Psoas muscle (tissue), 8 donors: ENCODE results near the gene ZSWIM5. TPM values are rescaled to one million over a fixed set of nuclear protein-coding genes. Genes with fewer than 3 reads are reported as not detected.
"Not testable (repeated sequence)": the region's sequence is repeated elsewhere in the genome, so short reads cannot be mapped to it uniquely, and the experiment has no call there.

Experiments
- ATAC-seq, 4 donors: fragments of 200-7000 bp; cut with Tn5 transposase; one replicate each; pipeline ENCODE4 v1.9.1; 2020; ENCODE audit warnings: moderate library complexity in 3 of 4, mild to moderate bottlenecking in 2 of 4
- DNase-seq, 2 donors: peaks; one replicate each; pipeline ENCODE4 v3.0.0-alpha.2; 2020
- H3K27ac ChIP-seq: fragments of 200-600 bp; one replicate; pipeline ENCODE4 v1.8.0; 2022
- H3K27me3 ChIP-seq, 3 donors: fragments of 200-600 bp in 1 of 3; one replicate each; pipeline versions ENCODE4 v1.6.1 to v1.8.0; 2013 to 2022; ENCODE audit warnings: low read length in 2 of 3, mild to moderate bottlenecking in 2 of 3, moderate library complexity in 1 of 3; ENCODE audit not compliant: insufficient read depth in 3 of 3
- H3K36me3 ChIP-seq, 2 donors: fragments of 200-600 bp in 1 of 2; one replicate each; pipeline versions ENCODE4 v1.6.1 to v1.8.0; 2013 to 2022; ENCODE audit warnings: low read depth in 1 of 2, mild to moderate bottlenecking in 1 of 2, moderate library complexity in 1 of 2; ENCODE audit not compliant: insufficient read depth in 1 of 2
- H3K4me1 ChIP-seq: fragments of 200-600 bp; one replicate; pipeline ENCODE4 v1.8.0; 2022
- H3K4me3 ChIP-seq: fragments of 200-600 bp; one replicate; pipeline ENCODE4 v1.8.0; 2022; ENCODE audit warnings: mild to moderate bottlenecking
- H3K9me3 ChIP-seq: fragments of 200-600 bp; one replicate; pipeline ENCODE4 v1.8.0; 2022
- WGBS, 3 donors: extraction: QIAGEN DNeasy Blood & Tissue Kit; methylation state at CpG; one replicate each; pipeline versions ENCODE4 v1.1.6 to v1.1.7; 2013; 5-methylcytosine and 5-hydroxymethylcytosine counted together
- intact Hi-C, 2 donors: fragments of 100-400 bp; cut with DNase I; formaldehyde crosslinking; loops; one replicate each; pipeline versions ENCODE4 v1.11.0 to v1.14.2; 2022
- polyA plus RNA-seq, 3 donors: library from polyadenylated mRNA; stranded (reverse); fragments of 200-250 nt; gene quantifications; one replicate each; pipeline ENCODE4 v1.2.3, GENCODE V29; 2013
- total RNA-seq, 4 donors: library from RNA; stranded (reverse); fragmentation: NEBNext Ultra II Directional in 2 of 4; extraction: Animal tissue kit (Norgen Biotek cat#: 25700) in 2 of 4; gene quantifications; one replicate each; pipeline versions ENCODE4 v1.2.1 to v1.2.4, GENCODE V29; 2021 to 2023
- TF ChIP-seq, protein P1 (sequence below): fragments of 200-600 bp; IDR thresholded peaks from one replicate; pipeline ENCODE4 v1.8.0; 2022; ENCODE audit warnings: antibody characterized with exemption
- donor health status: healthy with polysubstance abuse.
- donor health status: DM: no; HTN: no; CAD: no; lungs with moderate emphysema.
- donor health status: Bipolar disorder and iron deficiency.
- donor health status: healthy.
- donor health status: DM: yes; HTN: yes; CAD: no.
- donor health status: DM: no; HTN: no; CAD: no.
- donor health status: DM: no; HTN: no; CAD: no.
- donor health status: DM: yes; HTN: yes; CAD: no.

ZSWIM5 gene
- total and polyA plus RNA-seq, 7 donors, result 0.03 to 0.98 (median 0.50) TPM

DNA sequence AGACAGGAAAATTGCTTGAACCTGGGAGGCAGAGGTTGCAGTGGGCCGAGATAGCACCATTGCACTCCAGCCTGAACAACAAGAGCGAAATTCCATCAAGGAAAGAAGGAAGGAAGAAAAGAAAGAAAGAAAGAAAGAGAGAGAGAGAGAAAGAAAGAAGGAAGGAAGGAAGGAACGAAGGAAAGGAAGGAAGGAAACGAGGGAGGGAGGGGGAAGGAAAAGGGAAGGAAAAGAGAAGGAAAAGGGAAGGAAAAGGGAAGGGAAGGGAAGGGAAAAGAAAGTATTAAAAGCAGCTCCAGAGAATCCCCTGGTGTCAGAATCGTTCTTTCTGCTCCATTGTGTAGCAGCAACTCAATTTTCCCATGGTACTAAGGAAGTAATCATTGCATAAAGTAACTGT, 19.2 kb upstream of the ZSWIM5 start:
- Histone ChIP-seq H3K27ac (no peak overlapping the region), H3K36me3 (no peaks in the 10 kb centered on the region), H3K27me3 (no peaks in the 10 kb centered on the region), H3K9me3 (no peaks in the 10 kb centered on the region), H3K4me3 (no peak overlapping the region), H3K4me1 (no peaks in the 10 kb centered on the region)
- ATAC-seq (no peak), DNase-seq (no peak)
- intact Hi-C loops, result loop anchor here in 1 of 2 donors (10.0 kb wide), 1 partner anchor 1149 kb away; no protein-coding TSS in a partner anchor
- TF ChIP-seq, protein P1, sequence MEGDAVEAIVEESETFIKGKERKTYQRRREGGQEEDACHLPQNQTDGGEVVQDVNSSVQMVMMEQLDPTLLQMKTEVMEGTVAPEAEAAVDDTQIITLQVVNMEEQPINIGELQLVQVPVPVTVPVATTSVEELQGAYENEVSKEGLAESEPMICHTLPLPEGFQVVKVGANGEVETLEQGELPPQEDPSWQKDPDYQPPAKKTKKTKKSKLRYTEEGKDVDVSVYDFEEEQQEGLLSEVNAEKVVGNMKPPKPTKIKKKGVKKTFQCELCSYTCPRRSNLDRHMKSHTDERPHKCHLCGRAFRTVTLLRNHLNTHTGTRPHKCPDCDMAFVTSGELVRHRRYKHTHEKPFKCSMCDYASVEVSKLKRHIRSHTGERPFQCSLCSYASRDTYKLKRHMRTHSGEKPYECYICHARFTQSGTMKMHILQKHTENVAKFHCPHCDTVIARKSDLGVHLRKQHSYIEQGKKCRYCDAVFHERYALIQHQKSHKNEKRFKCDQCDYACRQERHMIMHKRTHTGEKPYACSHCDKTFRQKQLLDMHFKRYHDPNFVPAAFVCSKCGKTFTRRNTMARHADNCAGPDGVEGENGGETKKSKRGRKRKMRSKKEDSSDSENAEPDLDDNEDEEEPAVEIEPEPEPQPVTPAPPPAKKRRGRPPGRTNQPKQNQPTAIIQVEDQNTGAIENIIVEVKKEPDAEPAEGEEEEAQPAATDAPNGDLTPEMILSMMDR, result no peak
- 66 to 83% (median 72%) methylated on average over 5 of the region's 5 CpGs for WGBS, 3 donors

DNA sequence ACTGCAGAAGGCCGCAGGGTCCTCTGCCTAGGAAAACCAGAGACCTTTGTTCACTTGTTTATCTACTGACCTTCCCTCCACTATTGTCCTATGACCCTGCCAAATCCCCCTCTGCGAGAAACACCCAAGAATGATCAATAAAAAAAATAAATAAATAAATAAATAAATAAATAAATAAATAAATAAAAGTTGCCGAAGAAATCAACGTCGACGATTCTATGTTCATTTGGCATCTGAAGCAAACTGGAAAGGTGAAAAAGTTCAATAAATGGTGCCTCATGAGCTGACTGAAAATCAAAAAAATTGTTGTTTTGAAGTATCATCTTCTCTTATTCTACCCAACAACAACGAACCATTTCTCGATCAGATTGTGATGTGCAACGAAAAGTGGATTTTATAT, 17.3 kb upstream of the ZSWIM5 start:
- H3K4me3 ChIP-seq, H3K27ac ChIP-seq, DNase-seq, H3K9me3 ChIP-seq, ATAC-seq, H3K4me1 ChIP-seq, H3K36me3 ChIP-seq: not testable (repeated sequence)
- 92 to 93% (median 93%) methylated on average over 8 of the region's 9 CpGs for WGBS, 3 donors
- H3K27me3 ChIP-seq, result peaks cover 0 to 10% (median 0%) of the 10 kb centered on the region in 3 donors
- intact Hi-C loops, result loop anchor here in 1 of 2 donors (10.0 kb wide), 1 partner anchor 1151 kb away; no protein-coding TSS in a partner anchor

DNA sequence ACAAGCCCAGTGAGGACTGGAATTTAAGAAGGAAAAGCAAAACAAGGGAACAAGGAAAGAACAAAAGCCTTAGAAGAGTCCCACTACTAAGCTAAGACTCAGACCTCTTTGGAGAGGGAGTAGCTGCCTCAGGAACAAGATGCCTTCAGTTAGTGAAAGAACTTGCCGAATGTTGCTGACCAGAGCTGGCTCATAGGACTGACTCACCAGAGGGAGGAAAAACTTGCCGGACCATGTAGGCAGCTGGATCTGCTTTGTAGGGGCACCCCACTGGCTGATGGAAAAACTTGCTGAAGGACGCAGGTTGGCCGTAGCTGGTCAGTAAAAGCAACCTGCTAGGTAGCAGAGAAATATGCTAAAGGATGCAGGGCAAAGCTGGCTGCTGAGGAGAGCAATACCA, 15.3 kb upstream of the ZSWIM5 start:
- no peak overlapping the region for H3K27ac ChIP-seq
- intact Hi-C loops, result loop anchor here in 1 of 2 donors (10.0 kb wide), 1 partner anchor 1153 kb away; no protein-coding TSS in a partner anchor
- TF ChIP-seq, protein P1, result no peak
- H3K27me3 ChIP-seq, result peaks cover 0 to 10% (median 0%) of the 10 kb centered on the region in 3 donors
- H3K9me3 ChIP-seq, result no peaks in the 10 kb centered on the region
- no peak for ATAC-seq
- DNase-seq, result no peak
- WGBS, 3 donors, result 77 to 81% (median 79%) methylated on average over 4 of the region's 4 CpGs
- H3K36me3 ChIP-seq, result no peaks in the 10 kb centered on the region
- no peak overlapping the region for H3K4me3 ChIP-seq
- H3K4me1 ChIP-seq, result no peaks in the 10 kb centered on the region

DNA sequence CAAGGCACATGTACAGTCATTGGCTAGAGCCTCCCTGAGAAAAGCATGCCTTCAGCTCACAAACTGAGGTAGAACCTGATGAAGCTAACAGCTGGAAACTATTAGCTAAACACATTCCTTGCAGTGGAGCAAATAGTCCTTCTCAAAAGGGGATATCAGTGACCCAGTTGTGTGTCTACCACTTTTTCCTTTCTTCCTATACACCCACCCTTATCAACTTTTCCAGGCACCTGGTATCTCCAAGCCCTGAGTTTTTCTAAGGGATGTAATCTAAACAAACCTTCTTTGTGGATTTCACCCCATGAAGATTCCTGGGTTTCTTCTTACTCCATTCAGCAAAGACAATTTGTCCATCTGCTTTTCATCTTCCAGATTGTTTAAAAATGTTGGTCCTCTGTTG, 10.5 kb upstream of the ZSWIM5 start:
- H3K27me3 ChIP-seq, result peaks cover 0 to 10% (median 2%) of the 10 kb centered on the region in 3 donors
- H3K36me3 ChIP-seq, result no peaks in the 10 kb centered on the region
- H3K9me3 ChIP-seq, result no peaks in the 10 kb centered on the region
- TF ChIP-seq, protein P1, result no peak
- no peak overlapping the region for H3K27ac ChIP-seq
- H3K4me3 ChIP-seq, result no peak overlapping the region
- no peak for DNase-seq
- intact Hi-C loops, result no loop called here
- no peaks in the 10 kb centered on the region for H3K4me1 ChIP-seq
- no peak for ATAC-seq

DNA sequence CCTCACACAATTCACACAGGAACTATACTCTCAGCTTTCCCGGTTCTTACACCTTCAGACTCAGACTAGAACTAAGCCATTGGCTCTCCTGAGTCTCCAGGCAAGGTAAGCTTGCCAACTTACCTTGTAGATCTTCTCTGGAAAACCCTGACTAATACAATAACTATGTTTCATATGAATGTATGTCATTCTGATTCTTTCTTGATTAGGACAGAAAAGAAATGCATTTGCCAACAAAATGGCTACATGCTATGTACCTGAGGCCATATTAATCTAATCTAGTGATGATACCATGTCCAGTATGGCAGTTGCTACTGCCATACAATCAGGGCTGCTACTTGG, 9.8 kb upstream of the ZSWIM5 start:
- WGBS, 3 donors, result 52 to 68% (median 67%) methylated on average over 1 of the region's 1 CpG

More for the DNA sequence above, 9.8 kb upstream of the ZSWIM5 start:
- Histone ChIP-seq H3K4me3 (no peak overlapping the region), H3K27me3 (peaks cover under 1 to 10% (median 2%) of the 10 kb centered on the region in 3 donors), H3K4me1 (no peaks in the 10 kb centered on the region), H3K36me3 (no peaks in the 10 kb centered on the region), H3K27ac (no peak overlapping the region), H3K9me3 (no peaks in the 10 kb centered on the region)
- no peak for ATAC-seq
- no peak for DNase-seq
- TF ChIP-seq, protein P1, result no peak
- intact Hi-C loops, result no loop called here
